ENCODE measurements around the gene PDE6B.

PDE6B gene

GRCh38 chr4:624705-625590, at the start of gene PDE6B:
Gene PDE6B (plus strand): TSS chr4:625573. CDS start chr4:625627, 54 bp downstream.
- Histone ChIP-seq H3K27ac (ENCODE audit: low read length) (no peak within 1 kb of the TSS), H3K4me3 (ENCODE audit: low read depth in 1 of 2, low read length in 2 of 2) (no peak within 1 kb of the TSS), H3K9me3 (ENCODE audit: control insufficient read depth in 1 of 2, low read length in 2 of 2) (no peaks in the 10 kb centered on the region), H3K36me3 (ENCODE audit: control insufficient read depth in 1 of 2, insufficient read depth in 2 of 2, low read length in 2 of 2) (no peaks in the 10 kb centered on the region), H3K4me1 (ENCODE audit: control insufficient read depth in 1 of 2, insufficient read depth in 2 of 2, low read length in 2 of 2) (no peaks in the 10 kb centered on the region), H3K27me3 (ENCODE audit: low read depth, low read length) (no peaks in the 10 kb centered on the region)

DNA sequence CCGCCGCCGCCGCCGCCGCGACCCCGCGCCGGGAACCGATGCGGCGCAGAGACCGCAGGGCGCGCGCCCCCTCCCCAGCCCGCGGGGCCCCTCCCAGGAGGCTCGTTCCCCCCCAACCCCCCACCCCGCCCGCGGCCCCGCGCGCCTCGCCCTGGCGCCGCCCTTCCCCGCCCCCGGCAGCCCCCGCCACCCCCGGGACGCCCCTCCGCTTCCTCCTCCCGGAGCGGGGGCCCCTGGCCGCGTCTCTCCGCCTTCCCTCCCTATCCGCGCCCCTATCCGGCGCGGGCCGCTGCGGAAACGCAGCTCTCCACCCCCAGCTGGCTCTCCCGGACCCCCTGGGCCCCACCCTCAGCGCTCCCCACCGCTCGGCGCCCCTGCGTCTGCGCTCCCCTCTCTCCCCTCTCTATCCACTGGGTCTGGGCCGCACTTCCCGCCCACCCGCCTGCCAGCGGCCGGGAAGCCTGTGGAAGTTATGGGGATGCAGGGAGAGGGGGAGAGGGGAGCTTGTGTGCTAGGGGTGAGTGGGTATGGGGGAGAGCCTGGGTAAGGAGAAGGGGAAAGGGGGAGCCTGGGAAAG, 49.0 kb upstream of the PDE6B start, which contains the start of gene TMEM271:
TSS of gene TMEM271 (minus strand) at position 51 of the 577 bp plus-strand sequence. CDS start 233 bp downstream, outside the sequence.
- Histone ChIP-seq H3K27me3 (ENCODE audit: low read depth, low read length) (peaks cover 49% of the 10 kb centered on the region), H3K4me3 (ENCODE audit: low read depth in 1 of 2, low read length in 2 of 2) (no peak within 1 kb of the TSS), H3K27ac (ENCODE audit: low read length) (no peak within 1 kb of the TSS), H3K9me3 (ENCODE audit: control insufficient read depth in 1 of 2, low read length in 2 of 2) (no peaks in the 10 kb centered on the region), H3K36me3 (ENCODE audit: control insufficient read depth in 1 of 2, insufficient read depth in 2 of 2, low read length in 2 of 2) (no peaks in the 10 kb centered on the region), H3K4me1 (ENCODE audit: control insufficient read depth in 1 of 2, insufficient read depth in 2 of 2, low read length in 2 of 2) (peaks cover 0 to 22% of the 10 kb centered on the region in 2 donors)

DNA sequence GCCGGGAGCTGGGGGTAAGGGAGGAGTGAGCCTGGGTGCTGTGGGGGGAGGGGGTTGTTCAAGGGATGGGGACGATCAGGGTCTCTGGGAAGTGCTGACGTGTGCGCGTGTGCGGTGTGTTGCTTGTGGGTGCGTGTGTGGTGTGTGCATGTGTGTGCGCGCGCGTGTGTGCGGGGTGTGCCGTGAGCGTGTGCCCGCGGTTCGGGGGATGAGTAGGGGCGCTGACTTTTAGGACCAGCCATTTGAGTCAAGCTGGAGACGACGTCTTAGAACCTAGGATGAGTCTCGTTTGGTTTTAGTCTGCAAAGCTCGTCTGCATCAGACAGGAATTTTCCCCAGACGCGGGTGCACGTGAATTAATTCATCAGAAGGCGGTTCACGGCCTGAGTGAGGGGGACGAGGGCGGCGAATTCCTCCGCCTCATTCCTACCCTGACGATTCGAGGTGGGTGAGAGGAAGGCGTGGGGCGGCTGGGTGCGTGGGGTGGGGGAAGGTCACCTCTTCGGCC, 48.3 kb upstream of the PDE6B start:
- H3K27ac ChIP-seq (ENCODE audit: low read length), result no peak overlapping the region
- no peak overlapping the region for H3K4me3 ChIP-seq (ENCODE audit: low read depth in 1 of 2, low read length in 2 of 2)
- no peaks in the 10 kb centered on the region for H3K36me3 ChIP-seq (ENCODE audit: control insufficient read depth in 1 of 2, insufficient read depth in 2 of 2, low read length in 2 of 2)
- no peaks in the 10 kb centered on the region for H3K9me3 ChIP-seq (ENCODE audit: control insufficient read depth in 1 of 2, low read length in 2 of 2)
- peaks cover 45% of the 10 kb centered on the region for H3K27me3 ChIP-seq (ENCODE audit: low read depth, low read length)
- H3K4me1 ChIP-seq (ENCODE audit: control insufficient read depth in 1 of 2, insufficient read depth in 2 of 2, low read length in 2 of 2), result peaks cover 0 to 22% of the 10 kb centered on the region in 2 donors

- H3K27me3 ChIP-seq (ENCODE audit: low read depth, low read length), result peaks cover 40% of the 10 kb centered on the region
- no peaks in the 10 kb centered on the region for H3K36me3 ChIP-seq (ENCODE audit: control insufficient read depth in 1 of 2, insufficient read depth in 2 of 2, low read length in 2 of 2)
- no peak overlapping the region for H3K27ac ChIP-seq (ENCODE audit: low read length)
- H3K4me3 ChIP-seq (ENCODE audit: low read depth in 1 of 2, low read length in 2 of 2), result no peak overlapping the region
- no peaks in the 10 kb centered on the region for H3K9me3 ChIP-seq (ENCODE audit: control insufficient read depth in 1 of 2, low read length in 2 of 2)
- H3K4me1 ChIP-seq (ENCODE audit: control insufficient read depth in 1 of 2, insufficient read depth in 2 of 2, low read length in 2 of 2), result peaks cover 0 to 22% of the 10 kb centered on the region in 2 donors
Observed at GRCh38 chr4:577499-578450, 47.6 kb upstream of the PDE6B start.

DNA sequence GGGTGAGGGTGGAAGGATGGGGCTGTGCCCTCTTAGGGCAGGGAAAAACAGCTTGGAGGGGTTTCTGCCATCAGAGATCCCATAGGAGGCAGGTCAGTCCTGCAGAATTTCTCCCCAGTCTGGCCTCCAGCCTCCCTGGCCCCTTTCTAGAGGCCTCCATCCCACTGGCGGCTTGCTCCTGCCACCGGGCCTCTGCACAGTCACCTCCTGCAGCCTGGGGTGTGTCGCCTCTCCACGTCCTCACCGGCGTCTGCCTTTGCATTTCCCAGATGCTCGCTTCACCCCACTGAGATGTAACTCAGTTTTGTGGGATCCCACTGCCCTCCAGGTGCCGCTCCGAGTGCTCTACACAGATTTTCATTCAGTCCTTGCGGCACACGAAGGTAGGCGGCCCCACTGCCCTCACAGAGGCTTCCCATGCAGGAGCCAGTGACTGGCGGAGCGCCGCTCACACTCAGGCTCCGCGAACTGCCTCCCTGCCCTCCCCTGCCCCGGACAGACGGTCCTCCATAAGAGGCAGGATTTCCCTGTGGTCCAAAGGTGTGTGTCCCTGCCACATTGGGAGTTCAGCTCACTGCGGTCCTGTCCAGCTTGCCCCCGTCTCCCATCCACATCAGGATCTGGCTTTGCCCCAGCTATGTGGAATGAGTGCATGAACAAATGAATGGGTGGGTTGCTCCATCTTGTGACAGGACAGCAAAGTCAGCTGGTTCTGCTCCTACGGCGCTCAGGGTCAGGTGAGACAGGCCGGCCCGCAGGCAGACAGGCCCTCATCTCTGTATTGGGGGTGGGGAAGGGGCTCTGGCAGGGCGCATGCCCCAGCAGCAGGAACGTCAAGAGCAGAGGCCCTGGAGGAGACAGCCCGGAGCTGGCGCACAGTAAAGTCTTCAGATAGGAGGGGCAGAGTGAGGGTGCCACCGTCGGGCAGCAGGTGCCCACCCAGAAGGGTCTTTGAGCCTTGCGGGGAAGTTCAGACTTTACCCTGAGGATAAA, 46.6 kb upstream of the PDE6B start:
- Histone ChIP-seq H3K4me1 (ENCODE audit: control insufficient read depth in 1 of 2, insufficient read depth in 2 of 2, low read length in 2 of 2) (peaks cover 0 to 22% of the 10 kb centered on the region in 2 donors), H3K36me3 (ENCODE audit: control insufficient read depth in 1 of 2, insufficient read depth in 2 of 2, low read length in 2 of 2) (no peaks in the 10 kb centered on the region), H3K9me3 (ENCODE audit: control insufficient read depth in 1 of 2, low read length in 2 of 2) (peaks cover under 1% of the 10 kb centered on the region in 2 donors), H3K27me3 (ENCODE audit: low read depth, low read length) (peaks cover 31% of the 10 kb centered on the region), H3K4me3 (ENCODE audit: low read depth in 1 of 2, low read length in 2 of 2) (no peak overlapping the region), H3K27ac (ENCODE audit: low read length) (no peak overlapping the region)

DNA sequence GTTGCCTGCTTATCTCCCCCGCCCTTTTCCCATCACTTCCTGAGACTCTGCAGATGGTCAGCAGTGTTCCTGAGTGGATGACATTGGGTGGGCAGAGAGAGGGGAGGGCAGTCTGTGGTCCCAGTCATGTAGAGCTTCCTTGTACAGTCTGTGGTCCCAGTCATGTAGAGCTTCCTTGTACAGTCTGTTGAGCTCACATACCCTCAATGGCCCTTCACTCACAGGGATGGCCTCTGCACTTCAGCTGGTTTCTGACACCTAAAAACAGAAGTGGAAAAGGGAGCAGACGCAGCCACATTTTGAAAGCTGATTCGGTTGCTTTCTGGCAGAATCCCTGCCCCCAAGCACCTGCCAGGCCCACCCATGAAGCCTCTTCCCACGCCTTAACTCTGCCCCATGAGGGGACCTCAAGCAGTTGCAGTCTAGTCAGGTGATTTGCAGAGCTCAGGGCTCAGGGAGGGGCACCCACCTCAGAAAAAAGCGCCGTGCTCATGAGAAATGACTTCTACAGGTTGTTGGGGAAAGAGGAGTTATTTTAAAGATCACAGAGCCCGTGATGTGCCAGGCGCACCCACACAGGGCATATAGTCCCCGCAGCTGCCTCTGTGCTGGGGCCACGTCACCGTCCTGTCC, 45.7 kb upstream of the PDE6B start:
- H3K27me3 ChIP-seq (ENCODE audit: low read depth, low read length), result peaks cover 23% of the 10 kb centered on the region
- H3K9me3 ChIP-seq (ENCODE audit: control insufficient read depth in 1 of 2, low read length in 2 of 2), result peaks cover 7 to 9% of the 10 kb centered on the region in 2 donors
- H3K36me3 ChIP-seq (ENCODE audit: control insufficient read depth in 1 of 2, insufficient read depth in 2 of 2, low read length in 2 of 2), result no peaks in the 10 kb centered on the region
- H3K4me1 ChIP-seq (ENCODE audit: control insufficient read depth in 1 of 2, insufficient read depth in 2 of 2, low read length in 2 of 2), result peaks cover 0 to 17% of the 10 kb centered on the region in 2 donors
- no peak overlapping the region for H3K27ac ChIP-seq (ENCODE audit: low read length)
- H3K4me3 ChIP-seq (ENCODE audit: low read depth in 1 of 2, low read length in 2 of 2), result no peak overlapping the region

GRCh38 chr4:581181-581580, 44.2 kb upstream of the PDE6B start:
- Histone ChIP-seq H3K9me3 (ENCODE audit: control insufficient read depth in 1 of 2, low read length in 2 of 2) (peaks cover 7 to 9% of the 10 kb centered on the region in 2 donors), H3K27me3 (ENCODE audit: low read depth, low read length) (peaks cover 23% of the 10 kb centered on the region), H3K4me3 (ENCODE audit: low read depth in 1 of 2, low read length in 2 of 2) (no peak overlapping the region), H3K27ac (ENCODE audit: low read length) (no peak overlapping the region), H3K4me1 (ENCODE audit: control insufficient read depth in 1 of 2, insufficient read depth in 2 of 2, low read length in 2 of 2) (peaks cover 0 to 14% of the 10 kb centered on the region in 2 donors), H3K36me3 (ENCODE audit: control insufficient read depth in 1 of 2, insufficient read depth in 2 of 2, low read length in 2 of 2) (no peaks in the 10 kb centered on the region)

- Histone ChIP-seq H3K4me3 (ENCODE audit: low read depth in 1 of 2, low read length in 2 of 2) (no peak overlapping the region), H3K4me1 (ENCODE audit: control insufficient read depth in 1 of 2, insufficient read depth in 2 of 2, low read length in 2 of 2) (peaks cover 0 to 11% of the 10 kb centered on the region in 2 donors), H3K9me3 (ENCODE audit: control insufficient read depth in 1 of 2, low read length in 2 of 2) (peaks cover 7 to 9% of the 10 kb centered on the region in 2 donors), H3K27me3 (ENCODE audit: low read depth, low read length) (peaks cover 23% of the 10 kb centered on the region), H3K36me3 (ENCODE audit: control insufficient read depth in 1 of 2, insufficient read depth in 2 of 2, low read length in 2 of 2) (no peaks in the 10 kb centered on the region), H3K27ac (ENCODE audit: low read length) (no peak overlapping the region)
Observed at GRCh38 chr4:581753-582361, 43.5 kb upstream of the PDE6B start.

GRCh38 chr4:583820-584219, 41.6 kb upstream of the PDE6B start:
- Histone ChIP-seq H3K27me3 (ENCODE audit: low read depth, low read length) (peaks cover 9% of the 10 kb centered on the region), H3K27ac (ENCODE audit: low read length) (no peak overlapping the region), H3K4me1 (ENCODE audit: control insufficient read depth in 1 of 2, insufficient read depth in 2 of 2, low read length in 2 of 2) (no peaks in the 10 kb centered on the region), H3K9me3 (ENCODE audit: control insufficient read depth in 1 of 2, low read length in 2 of 2) (peaks cover 7 to 9% of the 10 kb centered on the region in 2 donors), H3K4me3 (ENCODE audit: low read depth in 1 of 2, low read length in 2 of 2) (no peak overlapping the region), H3K36me3 (ENCODE audit: control insufficient read depth in 1 of 2, insufficient read depth in 2 of 2, low read length in 2 of 2) (no peaks in the 10 kb centered on the region)
